HL-60 (cell line): ENCODE data around the gene ITPA.

Experiments used
- POLR2AphosphoS5 ChIP-seq: IDR thresholded peaks from 2 replicates; pipeline ENCODE4 v1.6.1; 2012; ENCODE audit warnings: low read depth
- SPI1 ChIP-seq: IDR thresholded peaks from 2 replicates; pipeline ENCODE4 v1.6.1; 2012; ENCODE audit warnings: low read depth, mild to moderate bottlenecking, borderline replicate concordance
- TF ChIP-seq, protein P1 (sequence below): IDR thresholded peaks from one replicate; pipeline ENCODE4 v1.5.1; 2011; ENCODE audit warnings: low read length, control low read depth, inconsistent platforms; ENCODE audit not compliant: insufficient read depth
- TF ChIP-seq, protein P2 (sequence below): IDR thresholded peaks from 2 replicates; pipeline ENCODE4 v1.6.1; 2012; ENCODE audit warnings: low read depth; ENCODE audit not compliant: insufficient replicate concordance

GRCh38 chr20:3218307-3218988, 9.2 kb downstream of the ITPA start:
- TF ChIP-seq, protein P1, sequence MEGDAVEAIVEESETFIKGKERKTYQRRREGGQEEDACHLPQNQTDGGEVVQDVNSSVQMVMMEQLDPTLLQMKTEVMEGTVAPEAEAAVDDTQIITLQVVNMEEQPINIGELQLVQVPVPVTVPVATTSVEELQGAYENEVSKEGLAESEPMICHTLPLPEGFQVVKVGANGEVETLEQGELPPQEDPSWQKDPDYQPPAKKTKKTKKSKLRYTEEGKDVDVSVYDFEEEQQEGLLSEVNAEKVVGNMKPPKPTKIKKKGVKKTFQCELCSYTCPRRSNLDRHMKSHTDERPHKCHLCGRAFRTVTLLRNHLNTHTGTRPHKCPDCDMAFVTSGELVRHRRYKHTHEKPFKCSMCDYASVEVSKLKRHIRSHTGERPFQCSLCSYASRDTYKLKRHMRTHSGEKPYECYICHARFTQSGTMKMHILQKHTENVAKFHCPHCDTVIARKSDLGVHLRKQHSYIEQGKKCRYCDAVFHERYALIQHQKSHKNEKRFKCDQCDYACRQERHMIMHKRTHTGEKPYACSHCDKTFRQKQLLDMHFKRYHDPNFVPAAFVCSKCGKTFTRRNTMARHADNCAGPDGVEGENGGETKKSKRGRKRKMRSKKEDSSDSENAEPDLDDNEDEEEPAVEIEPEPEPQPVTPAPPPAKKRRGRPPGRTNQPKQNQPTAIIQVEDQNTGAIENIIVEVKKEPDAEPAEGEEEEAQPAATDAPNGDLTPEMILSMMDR, result peak; percentile 56
- TF ChIP-seq SPI1 (no peak), POLR2AphosphoS5 (peak; percentile 18; the same call in 1 of the 2 replicates)
- TF ChIP-seq, protein P2, sequence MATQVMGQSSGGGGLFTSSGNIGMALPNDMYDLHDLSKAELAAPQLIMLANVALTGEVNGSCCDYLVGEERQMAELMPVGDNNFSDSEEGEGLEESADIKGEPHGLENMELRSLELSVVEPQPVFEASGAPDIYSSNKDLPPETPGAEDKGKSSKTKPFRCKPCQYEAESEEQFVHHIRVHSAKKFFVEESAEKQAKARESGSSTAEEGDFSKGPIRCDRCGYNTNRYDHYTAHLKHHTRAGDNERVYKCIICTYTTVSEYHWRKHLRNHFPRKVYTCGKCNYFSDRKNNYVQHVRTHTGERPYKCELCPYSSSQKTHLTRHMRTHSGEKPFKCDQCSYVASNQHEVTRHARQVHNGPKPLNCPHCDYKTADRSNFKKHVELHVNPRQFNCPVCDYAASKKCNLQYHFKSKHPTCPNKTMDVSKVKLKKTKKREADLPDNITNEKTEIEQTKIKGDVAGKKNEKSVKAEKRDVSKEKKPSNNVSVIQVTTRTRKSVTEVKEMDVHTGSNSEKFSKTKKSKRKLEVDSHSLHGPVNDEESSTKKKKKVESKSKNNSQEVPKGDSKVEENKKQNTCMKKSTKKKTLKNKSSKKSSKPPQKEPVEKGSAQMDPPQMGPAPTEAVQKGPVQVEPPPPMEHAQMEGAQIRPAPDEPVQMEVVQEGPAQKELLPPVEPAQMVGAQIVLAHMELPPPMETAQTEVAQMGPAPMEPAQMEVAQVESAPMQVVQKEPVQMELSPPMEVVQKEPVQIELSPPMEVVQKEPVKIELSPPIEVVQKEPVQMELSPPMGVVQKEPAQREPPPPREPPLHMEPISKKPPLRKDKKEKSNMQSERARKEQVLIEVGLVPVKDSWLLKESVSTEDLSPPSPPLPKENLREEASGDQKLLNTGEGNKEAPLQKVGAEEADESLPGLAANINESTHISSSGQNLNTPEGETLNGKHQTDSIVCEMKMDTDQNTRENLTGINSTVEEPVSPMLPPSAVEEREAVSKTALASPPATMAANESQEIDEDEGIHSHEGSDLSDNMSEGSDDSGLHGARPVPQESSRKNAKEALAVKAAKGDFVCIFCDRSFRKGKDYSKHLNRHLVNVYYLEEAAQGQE, result no peak
